Kidney (tissue), 14 donors: ENCODE results near the gene LDB3. TPM values are rescaled to one million over a fixed set of nuclear protein-coding genes. Genes with fewer than 3 reads are reported as not detected.
"Not testable (repeated sequence)": the region's sequence is repeated elsewhere in the genome, so short reads cannot be mapped to it uniquely, and the experiment has no call there.

Experiments used
- DNase-seq, 5 donors: peaks; one replicate each; pipeline ENCODE4 v3.0.0-alpha.2; 2013 to 2020
- FAIRE-seq: peaks from 2 replicates; lab custom pipeline; 2012; peaks lifted over from hg19 to GRCh38; lab: Jason Lieb, UNC
- H3K27ac ChIP-seq, 2 donors: one replicate each; pipeline ENCODE4 v1.7.0; 2013; ENCODE audit warnings: low read depth in 2 of 2, low read length in 2 of 2, inconsistent platforms in 1 of 2
- H3K27me3 ChIP-seq: one replicate; pipeline ENCODE4 v1.7.1; 2013; ENCODE audit warnings: low read length, inconsistent platforms; ENCODE audit not compliant: control insufficient read depth, insufficient read depth
- H3K36me3 ChIP-seq, 3 donors: one replicate each; pipeline versions ENCODE4 v1.7.0 to v1.7.1; 2013; ENCODE audit warnings: low read length in 3 of 3, control low read depth in 1 of 3, inconsistent platforms in 1 of 3; ENCODE audit not compliant: insufficient read depth in 3 of 3, control insufficient read depth in 2 of 3
- H3K4me1 ChIP-seq, 3 donors: one replicate each; pipeline versions ENCODE4 v1.7.0 to v1.7.1; 2013; ENCODE audit warnings: low read length in 3 of 3, inconsistent platforms in 1 of 3, low read depth in 1 of 3; ENCODE audit not compliant: control insufficient read depth in 2 of 3, insufficient read depth in 2 of 3
- H3K4me3 ChIP-seq, 3 donors: one replicate each; pipeline versions ENCODE4 v1.7.0 to v1.8.1; 2013; ENCODE audit warnings: low read length in 3 of 3, control low read depth in 1 of 3, inconsistent platforms in 1 of 3
- H3K9ac ChIP-seq, 3 donors: one replicate each; pipeline versions ENCODE4 v1.7.0 to v1.7.1; 2013; ENCODE audit warnings: low read length in 3 of 3, control low read depth in 1 of 3, inconsistent platforms in 1 of 3
- H3K9me3 ChIP-seq, 3 donors: one replicate each; pipeline versions ENCODE4 v1.7.0 to v1.7.1; 2013; ENCODE audit warnings: low read length in 3 of 3, control low read depth in 1 of 3, inconsistent platforms in 1 of 3; ENCODE audit not compliant: control insufficient read depth in 2 of 3, insufficient read depth in 1 of 3
- CTCF ChIP-seq: IDR thresholded peaks from 3 replicates; pipeline ENCODE4 v1.5.1; 2012; ENCODE audit warnings: mild to moderate bottlenecking, moderate library complexity, borderline replicate concordance; ENCODE audit not compliant: insufficient read depth; ENCODE audit errors: extremely low read depth
- intact Hi-C: fragments of 100-400 bp; cut with DNase I; formaldehyde crosslinking; loops from one replicate; pipeline ENCODE4 v1.11.1; 2022
- polyA plus RNA-seq: library from polyadenylated mRNA; stranded (reverse); fragments of 350-450 nt; fragmentation: Illumina TruSeq; extraction: RNeasy Lipid Tissue Mini Kit (QIAGEN cat#74804); gene quantifications from one replicate; pipeline ENCODE4 v1.2.3, GENCODE V29; 2014; ENCODE audit warnings: low read depth, low replicate concordance; ENCODE audit not compliant: insufficient read depth
- total RNA-seq: library from RNA; stranded (reverse); fragmentation: NEBNext Ultra II Directional; extraction: Animal tissue kit (Norgen Biotek cat#: 25700); gene quantifications from one replicate; pipeline ENCODE4 v1.2.1, GENCODE V29; 2021
- donor health status: control.
- donor health status: control.
- donor health status: control.
- donor health status: control.
- donor health status: control.
- donor health status: DM: yes; HTN: yes; CAD: no.
- donor health status: Normal renal cell carcinoma (clear cell type).

LDB3 gene
- total and polyA plus RNA-seq, 2 donors from 2014 or later = 3.3 to 7.7 TPM

- FAIRE-seq = no peak
- intact Hi-C loops = no loop called here
- DNase-seq = no peak
These were observed 23.4 kb upstream of the LDB3 start for GRCh38 chr10:86644794-86645445.

DNA sequence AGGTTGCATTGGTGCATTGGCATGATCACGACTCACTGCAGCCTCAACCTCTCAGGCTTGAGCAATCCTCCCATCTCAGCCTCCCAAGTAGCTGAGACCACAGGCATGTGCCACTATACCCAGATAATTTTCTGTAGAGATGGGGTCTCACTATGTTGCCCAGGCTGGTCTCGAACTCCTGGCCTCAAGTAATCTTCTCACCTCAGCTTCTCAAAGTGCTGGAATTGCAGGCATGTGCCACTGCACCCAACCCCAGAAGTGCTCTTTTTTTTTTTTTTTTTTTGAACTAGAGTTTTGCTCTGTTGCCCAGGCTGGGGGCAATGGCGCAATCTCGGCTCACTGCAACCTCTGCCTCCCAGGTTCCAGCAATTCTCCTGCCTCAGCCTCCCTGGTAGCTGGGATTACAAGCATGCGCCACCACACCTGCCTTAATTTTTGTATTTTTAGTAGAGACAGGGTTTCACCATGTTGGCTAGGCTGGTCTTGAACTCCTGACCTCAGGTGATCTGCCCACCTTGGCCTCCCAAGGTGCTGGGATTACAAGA is 22.6 kb upstream of the LDB3 start:
- H3K4me1 ChIP-seq, H3K4me3 ChIP-seq, FAIRE-seq, H3K9ac ChIP-seq, DNase-seq, H3K27me3 ChIP-seq, H3K27ac ChIP-seq, intact Hi-C loops, H3K36me3 ChIP-seq, H3K9me3 ChIP-seq: not testable (repeated sequence)

More at GRCh38 chr10:86644794-86645445, 23.4 kb upstream of the LDB3 start:
- Histone ChIP-seq H3K4me3 (no peak overlapping the region), H3K9ac (no peak overlapping the region), H3K27ac (no peak overlapping the region), H3K4me1 (peaks cover 0 to 5% (median 0%) of the 10 kb centered on the region in 3 donors), H3K9me3 (no peaks in the 10 kb centered on the region), H3K27me3 (no peaks in the 10 kb centered on the region), H3K36me3 (no peaks in the 10 kb centered on the region)
- TF ChIP-seq CTCF = no peak

- H3K27ac ChIP-seq = no peak overlapping the region
- intact Hi-C loops = no loop called here
- H3K4me3 ChIP-seq = no peak overlapping the region
- no peak for TF ChIP-seq CTCF
- H3K9ac ChIP-seq = no peak overlapping the region
- no peaks in the 10 kb centered on the region for H3K27me3 ChIP-seq
- H3K4me1 ChIP-seq = peaks cover 0 to 5% (median 0%) of the 10 kb centered on the region in 3 donors
- no peaks in the 10 kb centered on the region for H3K9me3 ChIP-seq
- DNase-seq = no peak
- FAIRE-seq = no peak
- no peaks in the 10 kb centered on the region for H3K36me3 ChIP-seq
These were observed 21.8 kb upstream of the LDB3 start for GRCh38 chr10:86646532-86646931.

DNA sequence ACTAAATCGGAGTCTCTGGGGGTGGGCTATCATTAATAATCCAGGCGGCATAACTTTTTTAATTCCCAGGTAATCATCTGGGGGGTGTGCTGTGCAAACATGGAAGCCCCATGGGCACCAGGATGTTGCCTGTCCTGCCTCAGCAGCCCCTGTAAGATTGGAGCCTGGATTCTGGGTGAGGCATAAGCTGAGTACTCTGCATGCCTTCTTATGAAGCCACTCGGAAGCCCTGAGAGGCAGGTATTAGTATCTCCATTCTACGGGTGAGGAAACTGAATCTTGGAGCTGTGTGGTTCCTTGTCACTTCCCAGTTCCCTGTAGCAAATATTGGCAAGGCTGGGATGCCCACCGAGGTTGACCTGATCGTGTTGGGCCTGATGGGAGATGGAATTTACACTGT is 21.4 kb upstream of the LDB3 start:
- no peaks in the 10 kb centered on the region for H3K27me3 ChIP-seq
- H3K4me3 ChIP-seq = no peak overlapping the region
- TF ChIP-seq CTCF = no peak
- intact Hi-C loops = no loop called here
- no peak for DNase-seq
- no peaks in the 10 kb centered on the region for H3K36me3 ChIP-seq
- no peak for FAIRE-seq
- no peak overlapping the region for H3K27ac ChIP-seq
- no peaks in the 10 kb centered on the region for H3K9me3 ChIP-seq
- H3K9ac ChIP-seq = no peak overlapping the region
- H3K4me1 ChIP-seq = peaks cover 0 to 5% (median 0%) of the 10 kb centered on the region in 3 donors
